GM18520 (cell line): Measurements from ENCODE around the gene GCSAM.

ENCODE experiments used
- ATAC-seq: cut with Tn5 transposase; IDR thresholded peaks from one replicate; pipeline ENCODE4 v1.9.1; 2021; ENCODE audit not compliant: unreplicated experiment

The GCSAM gene, protein sequence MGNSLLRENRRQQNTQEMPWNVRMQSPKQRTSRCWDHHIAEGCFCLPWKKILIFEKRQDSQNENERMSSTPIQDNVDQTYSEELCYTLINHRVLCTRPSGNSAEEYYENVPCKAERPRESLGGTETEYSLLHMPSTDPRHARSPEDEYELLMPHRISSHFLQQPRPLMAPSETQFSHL

DNA sequence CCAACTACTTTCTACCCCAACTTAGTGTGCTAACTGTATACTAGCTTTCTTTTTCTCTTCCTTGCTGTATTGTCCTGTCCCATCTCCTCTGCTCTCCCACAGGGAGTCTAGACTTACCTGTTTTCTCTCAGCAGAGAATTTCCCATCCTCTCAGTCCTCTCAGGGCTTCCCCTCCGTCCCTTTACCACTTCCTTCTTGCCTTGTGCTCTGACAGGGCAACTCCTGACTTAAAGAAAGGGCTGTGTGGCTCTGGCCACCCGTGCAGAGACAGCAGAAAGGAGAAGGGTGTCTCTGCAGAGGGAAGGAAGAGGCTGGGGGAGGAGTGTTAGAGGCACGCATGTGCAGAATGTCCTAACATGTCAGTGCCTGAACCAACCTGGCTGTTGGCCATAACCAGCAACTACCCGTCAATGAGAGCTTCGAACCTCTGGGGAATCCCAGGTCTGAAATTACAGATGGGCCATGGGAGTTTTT is at the start of gene GCSAM:
Gene GCSAM (minus strand): TSS at position 274 of the 474 bp plus-strand sequence. CDS start 128 bp downstream, at position 146.
- ATAC-seq: peak; percentile 70

DNA sequence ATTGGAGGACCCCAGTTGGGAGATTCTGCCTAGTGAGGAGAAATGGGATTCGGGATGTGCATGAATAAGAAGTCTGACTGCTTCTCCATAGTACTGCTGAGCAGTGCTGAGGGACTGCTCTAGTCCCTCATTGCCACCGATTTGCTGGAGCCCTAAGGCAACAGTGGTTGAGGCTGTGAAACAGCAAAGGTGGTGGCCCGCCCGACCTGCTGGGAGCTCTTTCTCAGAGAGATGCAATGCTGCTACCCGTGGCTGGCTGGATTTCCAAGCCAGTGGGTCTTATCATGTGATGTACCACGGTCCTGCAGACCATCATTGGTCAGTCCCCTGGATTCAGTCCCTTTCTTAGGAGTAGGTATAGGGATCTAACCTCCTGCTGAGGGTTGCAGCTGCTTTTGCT is 42.6 kb upstream of the GCSAM start:
- no peak for ATAC-seq

DNA sequence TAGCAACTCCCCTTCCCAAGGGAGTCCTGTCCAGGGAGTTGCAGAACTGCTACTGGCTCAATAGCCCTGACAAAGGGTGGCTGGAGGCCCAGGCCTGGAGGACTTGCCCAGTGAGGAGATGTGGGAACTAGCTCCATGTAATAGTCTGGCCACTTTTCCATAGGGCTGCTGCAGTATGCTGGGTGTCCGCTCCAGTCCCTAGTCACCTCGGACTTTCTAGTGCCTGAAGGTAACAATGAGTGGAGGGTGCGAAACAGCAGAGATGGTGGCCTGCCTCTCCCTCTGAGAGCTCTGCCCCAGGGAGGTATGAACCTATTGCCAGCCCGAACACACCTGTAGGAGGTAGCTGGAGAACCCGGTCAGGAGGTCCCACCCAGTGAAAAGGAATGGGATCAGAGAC is 42.0 kb upstream of the GCSAM start:
- ATAC-seq: no peak

DNA sequence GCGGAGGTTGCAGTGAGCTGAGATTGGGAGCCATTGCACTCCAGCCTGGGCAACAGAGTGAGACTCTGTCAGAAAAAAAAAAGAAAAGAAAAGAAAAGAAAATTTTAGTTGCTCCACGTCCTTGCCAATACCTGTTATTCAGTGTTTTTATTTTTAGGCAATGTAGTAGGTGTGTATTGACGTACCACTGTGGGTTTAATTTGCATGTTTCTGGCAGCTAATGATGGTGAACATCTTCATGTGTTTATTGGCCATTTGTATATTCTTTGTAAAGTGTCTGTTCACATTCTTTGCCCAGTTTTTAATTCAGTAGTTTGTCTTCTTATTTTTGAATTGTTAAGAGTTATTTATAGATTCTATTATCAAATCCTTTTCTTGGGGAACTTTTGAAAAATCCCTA is 38.1 kb upstream of the GCSAM start:
- ATAC-seq: no peak

- ATAC-seq: no peak
Observed at GRCh38 chr3:112170046-112170445, 37.0 kb upstream of the GCSAM start.

DNA sequence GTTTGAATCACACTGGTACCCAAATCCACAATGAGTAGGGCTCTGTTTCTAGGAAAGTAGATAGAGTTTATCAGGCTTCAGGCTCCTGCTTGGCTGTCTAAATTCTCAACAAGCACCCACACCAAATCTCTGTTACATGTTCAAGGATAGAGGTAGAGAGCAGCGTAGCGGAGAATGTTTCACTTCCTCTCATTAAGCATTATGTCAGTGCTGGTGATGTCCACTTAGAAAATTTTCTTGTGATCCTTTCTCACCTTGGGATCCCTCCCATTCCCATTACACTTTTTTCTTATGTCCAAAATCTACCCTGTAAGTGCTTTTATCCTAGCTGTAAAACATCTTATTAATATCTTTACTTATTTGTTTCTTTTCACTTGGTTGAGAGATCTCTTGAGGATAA is 34.7 kb upstream of the GCSAM start:
- ATAC-seq: peak; percentile 63

GRCh38 chr3:112149136-112149535 is 16.1 kb upstream of the GCSAM start:
- ATAC-seq: no peak

GRCh38 chr3:112143689-112144088 is 10.6 kb upstream of the GCSAM start:
- no peak for ATAC-seq

- ATAC-seq: peak; percentile 84
Observed at GRCh38 chr3:112143251-112143650, 10.2 kb upstream of the GCSAM start.

DNA sequence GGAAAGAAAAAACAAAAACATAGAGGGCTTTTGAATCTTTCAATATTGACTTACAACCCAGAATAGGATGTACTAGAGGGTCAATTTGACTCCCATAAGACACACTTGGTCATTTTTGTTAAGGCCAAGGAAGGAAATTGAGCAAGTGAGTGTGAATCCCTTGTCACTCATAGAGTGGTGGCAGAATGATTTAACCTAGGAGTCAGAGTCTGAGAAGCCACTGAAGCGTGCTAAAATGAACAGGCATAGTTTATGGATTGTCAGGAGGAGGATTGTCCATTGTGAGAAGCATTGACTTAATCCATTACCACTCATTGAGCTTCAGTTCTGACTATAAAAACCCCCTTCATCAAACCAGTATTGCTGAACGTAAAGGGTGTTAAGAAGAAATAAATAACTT is 8.2 kb upstream of the GCSAM start:
- no peak for ATAC-seq

DNA sequence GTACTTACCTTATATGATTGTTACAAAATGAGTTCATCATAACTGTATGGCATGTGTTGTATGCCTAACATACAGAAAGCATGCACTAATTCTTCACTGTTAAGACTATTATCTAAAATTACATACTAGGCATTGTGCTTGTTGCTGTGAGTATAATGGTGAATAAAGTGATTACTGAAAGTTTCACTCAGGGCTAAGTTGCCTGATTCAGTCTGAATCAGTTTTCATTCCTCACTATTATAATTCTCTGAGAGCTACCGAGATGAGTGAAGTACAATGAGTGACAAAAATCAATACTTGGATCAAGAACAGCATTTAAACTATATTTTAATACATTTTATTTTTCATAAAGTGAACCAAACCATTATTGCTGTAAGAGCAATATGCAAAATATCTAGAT is 7.5 kb upstream of the GCSAM start:
- ATAC-seq: no peak

- ATAC-seq: no peak
Observed at GRCh38 chr3:112138219-112138969, 5.3 kb upstream of the GCSAM start.

GRCh38 chr3:112137781-112138180 is 4.7 kb upstream of the GCSAM start:
- no peak for ATAC-seq

DNA sequence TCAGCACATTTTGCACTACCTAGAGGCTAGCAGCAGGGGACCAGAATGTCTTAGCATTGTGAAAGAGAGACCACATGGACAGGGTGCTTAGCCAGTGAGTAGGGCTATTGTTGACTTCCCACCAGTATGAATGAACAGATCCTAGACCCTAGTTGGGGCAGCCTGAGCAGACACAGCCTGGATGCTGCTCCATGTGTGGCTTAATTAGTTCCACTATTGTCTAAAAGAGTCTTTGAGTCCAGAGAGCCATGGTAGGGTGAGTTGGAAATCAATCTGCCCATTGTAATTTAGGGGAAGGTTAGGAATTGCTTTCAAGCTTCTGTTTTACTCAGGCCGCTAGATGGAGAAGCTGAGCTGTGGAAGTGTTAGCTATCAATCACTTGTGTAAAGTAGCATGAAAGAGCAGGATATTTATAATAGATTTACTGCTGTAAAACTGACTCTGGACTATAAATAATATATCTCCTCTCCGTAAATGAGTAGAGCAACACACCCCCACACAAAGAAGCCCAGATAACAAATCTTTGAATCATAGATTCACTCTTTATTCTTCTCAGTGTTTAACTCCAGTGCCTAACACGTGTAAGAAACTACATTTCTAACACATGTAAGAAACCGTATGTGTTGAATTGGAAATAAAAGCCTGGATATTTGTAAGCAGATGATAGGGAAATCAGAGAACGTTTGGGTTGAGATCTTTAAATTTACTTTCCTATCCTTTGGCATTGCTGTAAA is 4.1 kb upstream of the GCSAM start:
- no peak for ATAC-seq

DNA sequence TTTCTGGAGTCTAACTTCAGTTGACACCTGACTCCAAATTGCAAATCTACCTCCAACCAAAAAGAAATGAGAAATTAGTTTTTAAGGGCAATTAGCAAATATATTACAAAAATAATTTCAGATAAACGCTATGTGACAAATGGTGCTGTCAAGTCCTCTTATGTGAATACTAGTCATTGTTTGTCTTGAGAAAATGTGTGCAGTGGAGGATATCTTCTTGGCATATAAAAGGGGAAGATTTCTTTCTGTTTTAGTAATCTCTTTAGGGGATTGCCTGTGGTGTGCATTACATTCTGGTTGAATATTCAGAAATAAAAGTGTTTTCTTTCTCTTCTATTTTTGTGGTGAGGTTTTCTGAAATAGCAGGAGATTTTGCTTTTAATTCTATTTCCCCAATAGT is 3.0 kb upstream of the GCSAM start:
- no peak for ATAC-seq

- no peak for ATAC-seq
Observed at GRCh38 chr3:112134335-112135124, 1.5 kb upstream of the GCSAM start.

DNA sequence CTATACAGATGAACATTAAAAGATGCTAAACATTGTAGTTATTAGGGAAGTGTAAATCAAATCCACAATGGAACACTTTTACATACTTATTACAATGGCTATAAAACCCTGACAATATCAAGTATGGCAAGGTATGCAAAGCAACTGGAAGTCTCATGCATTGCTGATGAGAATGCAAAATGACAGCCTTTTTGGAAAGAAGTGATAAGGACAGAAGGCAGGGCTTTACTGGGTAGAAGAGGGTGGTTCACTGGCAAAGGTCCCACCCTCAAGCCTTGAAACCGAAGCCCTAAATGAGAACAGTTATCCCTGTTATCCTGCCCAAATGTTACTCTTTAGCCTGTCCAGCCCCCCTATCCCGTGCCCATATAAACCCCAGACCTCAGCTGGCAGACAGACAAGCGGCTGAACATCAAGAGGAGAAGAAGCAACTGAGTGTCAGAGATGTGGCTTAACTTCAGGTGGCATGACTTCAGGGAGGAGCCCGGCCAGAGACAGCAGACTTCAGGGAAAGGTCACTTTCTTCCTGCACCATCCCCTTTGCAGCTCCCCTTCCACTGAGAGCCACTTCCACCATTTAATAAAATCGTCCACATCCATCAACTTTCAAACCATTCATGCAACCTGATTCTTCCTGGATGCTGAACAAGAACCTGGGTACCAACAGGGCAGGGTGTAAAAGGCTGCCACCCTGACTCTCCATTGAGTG is 732 bp upstream of the GCSAM start:
- no peak for ATAC-seq

GRCh38 chr3:112132554-112132953 is 494 bp downstream of the GCSAM start:
- ATAC-seq: no peak

DNA sequence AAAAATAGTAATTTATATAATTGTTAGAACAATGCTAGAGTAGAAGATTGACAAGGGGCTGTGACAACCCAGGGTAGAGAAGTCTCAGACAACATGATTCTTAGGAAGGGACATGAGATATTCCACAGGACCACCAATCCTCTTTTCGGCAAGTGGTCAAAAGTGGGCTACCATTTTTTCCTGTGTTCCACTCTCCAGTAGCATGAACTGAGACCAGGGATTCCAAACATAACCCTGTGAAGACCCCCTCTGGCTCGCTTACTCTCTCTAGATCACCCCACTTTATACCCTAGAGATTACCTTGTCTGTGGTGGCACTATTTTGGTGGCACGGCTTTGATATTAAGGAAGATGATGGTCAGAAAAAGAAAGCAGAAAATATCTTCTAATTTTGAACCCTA is 960 bp downstream of the GCSAM start:
- no peak for ATAC-seq

- ATAC-seq: no peak
Observed at GRCh38 chr3:112131111-112131510, 1.9 kb downstream of the GCSAM start.

- no peak for ATAC-seq
Observed at GRCh38 chr3:112130638-112130993, 2.4 kb downstream of the GCSAM start.
